ENCODE data around the gene CITED1.

CITED1 gene

DNA sequence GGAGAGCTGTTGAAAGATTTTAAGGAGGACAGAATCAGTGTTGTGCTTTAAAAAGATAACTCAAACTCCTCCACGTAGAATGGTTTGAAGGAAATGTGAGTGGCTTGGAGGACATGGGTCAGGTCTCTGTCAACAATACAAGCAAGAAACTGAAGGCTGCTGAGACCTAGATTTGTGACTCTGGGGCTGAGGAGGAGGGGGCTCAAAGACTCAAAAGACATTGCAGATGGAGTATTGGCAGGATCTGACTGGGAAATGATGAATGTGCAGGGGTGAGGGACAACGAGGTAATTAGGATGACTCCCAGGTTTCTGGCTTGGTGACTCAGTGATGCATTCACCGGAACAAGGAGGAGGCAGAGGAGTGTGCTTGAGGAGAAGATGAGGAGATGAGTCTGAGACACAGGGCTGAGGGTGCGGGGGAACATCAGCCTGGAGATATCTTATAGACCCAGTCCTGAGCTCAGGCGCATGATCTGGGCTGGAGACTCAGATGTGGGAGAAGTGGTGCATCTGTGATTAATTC, 25.3 kb downstream of the CITED1 start:
- no peaks in the 10 kb centered on the region for H3K36me3 ChIP-seq (ENCODE audit: control insufficient read depth in 1 of 2, insufficient read depth in 2 of 2, low read length in 2 of 2)
- H3K9me3 ChIP-seq (ENCODE audit: control insufficient read depth in 1 of 2, low read length in 2 of 2) = no peaks in the 10 kb centered on the region
- H3K27ac ChIP-seq (ENCODE audit: low read length) = no peak overlapping the region
- no peaks in the 10 kb centered on the region for H3K27me3 ChIP-seq (ENCODE audit: low read depth, low read length)
- no peak overlapping the region for H3K4me3 ChIP-seq (ENCODE audit: low read depth in 1 of 2, low read length in 2 of 2)
- H3K4me1 ChIP-seq (ENCODE audit: control insufficient read depth in 1 of 2, insufficient read depth in 2 of 2, low read length in 2 of 2) = peaks cover 3 to 9% of the 10 kb centered on the region in 2 donors

GRCh38 chrX:72276478-72276953, 29.2 kb downstream of the CITED1 start:
- Histone ChIP-seq H3K4me3 (ENCODE audit: low read depth in 1 of 2, low read length in 2 of 2) (peak overlapping the region; percentile 68 to 78), H3K4me1 (ENCODE audit: control insufficient read depth in 1 of 2, insufficient read depth in 2 of 2, low read length in 2 of 2) (peaks cover 3 to 11% of the 10 kb centered on the region in 2 donors), H3K9me3 (ENCODE audit: control insufficient read depth in 1 of 2, low read length in 2 of 2) (no peaks in the 10 kb centered on the region), H3K36me3 (ENCODE audit: control insufficient read depth in 1 of 2, insufficient read depth in 2 of 2, low read length in 2 of 2) (peaks cover 24 to 36% of the 10 kb centered on the region in 2 donors), H3K27me3 (ENCODE audit: low read depth, low read length) (no peaks in the 10 kb centered on the region), H3K27ac (ENCODE audit: low read length) (peak overlapping the region; percentile 86)

DNA sequence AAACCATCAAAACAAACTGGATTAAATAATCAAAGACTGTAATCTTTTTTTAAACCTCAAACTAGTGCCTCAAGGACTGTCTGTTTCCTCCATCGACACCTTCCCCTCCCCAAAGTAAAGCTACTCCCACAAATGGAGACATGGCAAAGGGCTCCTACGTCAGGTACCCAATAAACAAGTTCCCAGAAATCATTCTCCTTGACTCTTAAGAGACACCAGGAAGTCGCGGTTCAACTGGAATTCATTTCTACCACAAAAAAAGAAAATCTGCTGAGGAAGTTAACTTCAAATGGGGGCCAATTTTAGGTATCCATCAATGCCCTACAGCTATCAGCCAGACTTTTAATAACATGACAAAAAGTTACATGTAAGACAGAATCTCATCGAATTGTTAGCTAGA, 31.2 kb downstream of the CITED1 start:
- H3K27ac ChIP-seq (ENCODE audit: low read length) = no peak overlapping the region
- peak overlapping the region in 1 of 2 donors; percentile 78 for H3K4me3 ChIP-seq (ENCODE audit: low read depth in 1 of 2, low read length in 2 of 2)
- peaks cover 3 to 15% of the 10 kb centered on the region in 2 donors for H3K4me1 ChIP-seq (ENCODE audit: control insufficient read depth in 1 of 2, insufficient read depth in 2 of 2, low read length in 2 of 2)
- peaks cover 29 to 39% of the 10 kb centered on the region in 2 donors for H3K36me3 ChIP-seq (ENCODE audit: control insufficient read depth in 1 of 2, insufficient read depth in 2 of 2, low read length in 2 of 2)
- H3K9me3 ChIP-seq (ENCODE audit: control insufficient read depth in 1 of 2, low read length in 2 of 2) = no peaks in the 10 kb centered on the region
- no peaks in the 10 kb centered on the region for H3K27me3 ChIP-seq (ENCODE audit: low read depth, low read length)

DNA sequence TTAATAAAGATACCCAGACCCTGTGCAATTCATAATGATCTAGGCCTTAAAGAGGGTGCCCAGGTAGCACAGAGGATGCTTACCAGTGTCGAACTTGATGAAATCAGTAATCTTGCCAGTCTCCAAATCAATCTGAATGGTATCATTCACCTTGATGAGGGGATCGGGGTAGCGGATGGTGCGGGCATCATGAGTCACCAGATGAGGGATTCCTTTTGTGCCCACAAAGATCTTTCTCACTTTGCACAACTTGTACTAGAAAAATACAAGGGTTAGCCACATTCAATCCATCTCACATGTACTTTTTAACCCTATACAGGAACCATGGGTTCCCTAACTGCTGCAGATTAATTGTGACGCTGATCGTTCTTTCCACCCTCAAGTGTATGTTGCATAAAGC, 32.0 kb downstream of the CITED1 start:
- Histone ChIP-seq H3K27ac (ENCODE audit: low read length) (no peak overlapping the region), H3K27me3 (ENCODE audit: low read depth, low read length) (no peaks in the 10 kb centered on the region), H3K4me3 (ENCODE audit: low read depth in 1 of 2, low read length in 2 of 2) (no peak overlapping the region), H3K4me1 (ENCODE audit: control insufficient read depth in 1 of 2, insufficient read depth in 2 of 2, low read length in 2 of 2) (peaks cover 3 to 15% of the 10 kb centered on the region in 2 donors), H3K36me3 (ENCODE audit: control insufficient read depth in 1 of 2, insufficient read depth in 2 of 2, low read length in 2 of 2) (peaks cover 29 to 42% of the 10 kb centered on the region in 2 donors), H3K9me3 (ENCODE audit: control insufficient read depth in 1 of 2, low read length in 2 of 2) (no peaks in the 10 kb centered on the region)

GRCh38 chrX:72272868-72273267, 32.8 kb downstream of the CITED1 start:
- no peak overlapping the region for H3K4me3 ChIP-seq (ENCODE audit: low read depth in 1 of 2, low read length in 2 of 2)
- H3K4me1 ChIP-seq (ENCODE audit: control insufficient read depth in 1 of 2, insufficient read depth in 2 of 2, low read length in 2 of 2) = peaks cover 3 to 15% of the 10 kb centered on the region in 2 donors
- H3K36me3 ChIP-seq (ENCODE audit: control insufficient read depth in 1 of 2, insufficient read depth in 2 of 2, low read length in 2 of 2) = peaks cover 38 to 46% of the 10 kb centered on the region in 2 donors
- H3K27ac ChIP-seq (ENCODE audit: low read length) = no peak overlapping the region
- H3K9me3 ChIP-seq (ENCODE audit: control insufficient read depth in 1 of 2, low read length in 2 of 2) = no peaks in the 10 kb centered on the region
- H3K27me3 ChIP-seq (ENCODE audit: low read depth, low read length) = no peaks in the 10 kb centered on the region

GRCh38 chrX:72271812-72272211, 33.9 kb downstream of the CITED1 start:
- peaks cover 3 to 15% of the 10 kb centered on the region in 2 donors for H3K4me1 ChIP-seq (ENCODE audit: control insufficient read depth in 1 of 2, insufficient read depth in 2 of 2, low read length in 2 of 2)
- H3K27ac ChIP-seq (ENCODE audit: low read length) = no peak overlapping the region
- H3K36me3 ChIP-seq (ENCODE audit: control insufficient read depth in 1 of 2, insufficient read depth in 2 of 2, low read length in 2 of 2) = peaks cover 42 to 46% of the 10 kb centered on the region in 2 donors
- no peaks in the 10 kb centered on the region for H3K27me3 ChIP-seq (ENCODE audit: low read depth, low read length)
- no peak overlapping the region for H3K4me3 ChIP-seq (ENCODE audit: low read depth in 1 of 2, low read length in 2 of 2)
- no peaks in the 10 kb centered on the region for H3K9me3 ChIP-seq (ENCODE audit: control insufficient read depth in 1 of 2, low read length in 2 of 2)

DNA sequence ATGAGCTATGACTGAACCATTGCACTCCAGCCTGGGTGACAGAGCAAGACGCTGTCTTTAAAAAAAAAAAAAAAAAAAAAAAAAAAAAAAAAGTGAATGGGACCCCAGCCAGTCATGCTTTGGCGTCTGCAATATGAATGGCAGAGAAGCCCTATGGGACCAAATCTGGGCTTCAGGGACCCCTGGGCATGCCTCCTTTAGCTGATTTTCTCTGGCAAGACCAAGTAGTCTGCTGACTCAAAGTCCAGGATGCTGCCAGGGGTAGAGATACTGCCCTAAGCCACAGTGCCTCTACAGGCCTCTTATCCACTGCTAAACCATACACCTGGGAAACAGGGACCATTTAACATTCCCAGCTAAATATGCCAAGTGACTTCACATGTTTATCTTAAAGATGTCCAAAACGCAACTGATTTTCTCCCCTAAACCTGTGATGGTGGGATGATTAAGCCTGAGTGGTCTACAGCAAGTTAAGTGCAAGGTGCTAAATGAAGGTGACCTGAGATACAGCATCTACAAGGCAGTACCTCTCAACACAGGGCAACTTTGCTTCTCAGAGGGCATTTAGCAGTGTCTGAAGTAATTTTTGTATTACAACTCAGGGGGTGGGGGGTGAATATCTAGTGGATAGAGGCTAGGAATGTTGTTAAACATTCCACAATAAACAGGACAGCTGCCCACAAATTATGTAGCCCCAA, 34.5 kb downstream of the CITED1 start:
- Histone ChIP-seq H3K27ac (ENCODE audit: low read length) (no peak overlapping the region), H3K4me1 (ENCODE audit: control insufficient read depth in 1 of 2, insufficient read depth in 2 of 2, low read length in 2 of 2) (peaks cover 3 to 15% of the 10 kb centered on the region in 2 donors), H3K27me3 (ENCODE audit: low read depth, low read length) (no peaks in the 10 kb centered on the region), H3K36me3 (ENCODE audit: control insufficient read depth in 1 of 2, insufficient read depth in 2 of 2, low read length in 2 of 2) (peaks cover 42 to 46% of the 10 kb centered on the region in 2 donors), H3K9me3 (ENCODE audit: control insufficient read depth in 1 of 2, low read length in 2 of 2) (no peaks in the 10 kb centered on the region), H3K4me3 (ENCODE audit: low read depth in 1 of 2, low read length in 2 of 2) (no peak overlapping the region)

- peaks cover 0 to 7% of the 10 kb centered on the region in 2 donors for H3K4me1 ChIP-seq (ENCODE audit: control insufficient read depth in 1 of 2, insufficient read depth in 2 of 2, low read length in 2 of 2)
- peaks cover 42 to 46% of the 10 kb centered on the region in 2 donors for H3K36me3 ChIP-seq (ENCODE audit: control insufficient read depth in 1 of 2, insufficient read depth in 2 of 2, low read length in 2 of 2)
- no peak overlapping the region for H3K4me3 ChIP-seq (ENCODE audit: low read depth in 1 of 2, low read length in 2 of 2)
- no peaks in the 10 kb centered on the region for H3K9me3 ChIP-seq (ENCODE audit: control insufficient read depth in 1 of 2, low read length in 2 of 2)
- peak overlapping the region; percentile 31 for H3K27ac ChIP-seq (ENCODE audit: low read length)
- H3K27me3 ChIP-seq (ENCODE audit: low read depth, low read length) = no peaks in the 10 kb centered on the region
These were observed 35.3 kb downstream of the CITED1 start for GRCh38 chrX:72270316-72270866.

- Histone ChIP-seq H3K4me1 (ENCODE audit: control insufficient read depth in 1 of 2, insufficient read depth in 2 of 2, low read length in 2 of 2) (peaks cover 0 to 4% of the 10 kb centered on the region in 2 donors), H3K27ac (ENCODE audit: low read length) (peak overlapping the region; percentile 31), H3K36me3 (ENCODE audit: control insufficient read depth in 1 of 2, insufficient read depth in 2 of 2, low read length in 2 of 2) (peaks cover 42% of the 10 kb centered on the region in 2 donors), H3K9me3 (ENCODE audit: control insufficient read depth in 1 of 2, low read length in 2 of 2) (no peaks in the 10 kb centered on the region), H3K4me3 (ENCODE audit: low read depth in 1 of 2, low read length in 2 of 2) (no peak overlapping the region), H3K27me3 (ENCODE audit: low read depth, low read length) (no peaks in the 10 kb centered on the region)
These were observed 36.0 kb downstream of the CITED1 start for GRCh38 chrX:72269671-72270251.

DNA sequence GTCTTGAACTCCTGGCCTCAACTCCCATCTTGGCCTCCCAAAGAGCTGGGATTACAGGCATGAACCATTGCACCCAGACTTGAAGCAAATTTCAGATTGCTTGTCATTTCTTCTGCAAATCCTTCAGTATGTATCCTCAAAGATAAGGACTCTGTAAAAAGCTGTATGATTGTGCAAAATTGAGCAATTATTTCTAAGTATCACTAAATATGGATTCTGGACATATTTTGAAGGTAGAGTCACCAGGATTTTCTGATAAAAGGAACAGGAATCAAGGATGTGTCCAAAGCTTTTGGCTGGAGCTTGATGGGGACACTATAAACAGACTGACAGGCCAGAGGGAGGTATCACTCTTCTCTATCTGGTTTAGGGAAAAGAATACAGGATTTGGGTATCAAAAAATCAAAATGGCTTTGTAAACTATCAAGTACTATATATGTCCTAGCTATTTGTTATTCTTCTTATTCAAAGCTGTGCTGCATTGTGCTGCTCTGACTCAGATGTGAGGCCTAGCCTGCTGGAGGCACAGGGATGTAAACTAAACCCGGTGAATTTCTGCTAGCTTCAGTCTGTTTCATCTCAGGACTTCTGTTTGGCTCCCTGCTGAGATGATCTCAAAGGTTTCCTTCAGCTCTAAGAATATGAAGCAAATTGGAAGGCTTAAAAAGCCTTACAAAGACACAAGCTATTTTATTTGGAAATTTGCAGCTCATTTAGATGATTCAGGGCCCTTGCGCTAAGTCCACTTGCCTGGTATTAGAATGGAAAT, 36.9 kb downstream of the CITED1 start:
- H3K27ac ChIP-seq (ENCODE audit: low read length) = peak overlapping the region; percentile 23
- H3K36me3 ChIP-seq (ENCODE audit: control insufficient read depth in 1 of 2, insufficient read depth in 2 of 2, low read length in 2 of 2) = peaks cover 33 to 39% of the 10 kb centered on the region in 2 donors
- H3K27me3 ChIP-seq (ENCODE audit: low read depth, low read length) = no peaks in the 10 kb centered on the region
- no peaks in the 10 kb centered on the region for H3K9me3 ChIP-seq (ENCODE audit: control insufficient read depth in 1 of 2, low read length in 2 of 2)
- no peak overlapping the region for H3K4me3 ChIP-seq (ENCODE audit: low read depth in 1 of 2, low read length in 2 of 2)
- peaks cover 0 to 4% of the 10 kb centered on the region in 2 donors for H3K4me1 ChIP-seq (ENCODE audit: control insufficient read depth in 1 of 2, insufficient read depth in 2 of 2, low read length in 2 of 2)

- no peak overlapping the region for H3K4me3 ChIP-seq (ENCODE audit: low read depth in 1 of 2, low read length in 2 of 2)
- H3K36me3 ChIP-seq (ENCODE audit: control insufficient read depth in 1 of 2, insufficient read depth in 2 of 2, low read length in 2 of 2) = peaks cover 8 to 13% of the 10 kb centered on the region in 2 donors
- H3K9me3 ChIP-seq (ENCODE audit: control insufficient read depth in 1 of 2, low read length in 2 of 2) = no peaks in the 10 kb centered on the region
- no peak overlapping the region for H3K27ac ChIP-seq (ENCODE audit: low read length)
- H3K27me3 ChIP-seq (ENCODE audit: low read depth, low read length) = no peaks in the 10 kb centered on the region
- peaks cover 0 to under 1% of the 10 kb centered on the region in 2 donors for H3K4me1 ChIP-seq (ENCODE audit: control insufficient read depth in 1 of 2, insufficient read depth in 2 of 2, low read length in 2 of 2)
These were observed 40.5 kb downstream of the CITED1 start for GRCh38 chrX:72265263-72265662.
